SH-SY5Y (cell line): ENCODE data around the gene RHBDD1.
A peak's percentile ranks its signal among the peaks of the same experiment; 100 is the strongest.

Experiments used
- GATA2 ChIP-seq: IDR thresholded peaks from 2 replicates; pipeline ENCODE4 v1.6.1; 2011; ENCODE audit warnings: mild to moderate bottlenecking, low read depth, low read length
- GATA3 ChIP-seq: IDR thresholded peaks from 2 replicates; pipeline ENCODE4 v1.6.1; 2011; ENCODE audit warnings: low read depth, mild to moderate bottlenecking, low read length, moderate library complexity

GRCh38 chr2:226981791-226982326 is 146.0 kb downstream of the RHBDD1 start:
- TF ChIP-seq GATA2: peak; percentile 11; the same call in 1 of the 2 replicates
- no peak for TF ChIP-seq GATA3
